D721Med (cell line): ENCODE data around the gene AP1S3.

Source experiments
- DNase-seq: peaks from one replicate; pipeline ENCODE4 v3.0.0; 2011; ENCODE audit warnings: low spot score; ENCODE audit not compliant: insufficient read length
- FAIRE-seq: peaks from 2 replicates; lab custom pipeline; 2011; peaks lifted over from hg19 to GRCh38; lab: Jason Lieb, UNC
- CTCF ChIP-seq: IDR thresholded peaks from 2 replicates; pipeline ENCODE4 v1.5.1; 2012; ENCODE audit warnings: mild to moderate bottlenecking, control low read depth; ENCODE audit not compliant: insufficient read depth; ENCODE audit errors: missing control alignments

The AP1S3 gene

GRCh38 chr2:223852281-223852795, 15.0 kb upstream of the AP1S3 start:
- FAIRE-seq (no peak), DNase-seq (no peak)
- no peak for TF ChIP-seq CTCF

GRCh38 chr2:223847410-223847809, 10.0 kb upstream of the AP1S3 start:
- no peak for TF ChIP-seq CTCF
- FAIRE-seq (no peak), DNase-seq (no peak)

GRCh38 chr2:223846515-223846914, 9.1 kb upstream of the AP1S3 start:
- TF ChIP-seq CTCF: no peak
- no peak for DNase-seq
- FAIRE-seq: peak; percentile 38

GRCh38 chr2:223841436-223842190, 4.2 kb upstream of the AP1S3 start:
- FAIRE-seq (peak; percentile 91), DNase-seq (peak; percentile 66)
- no peak for TF ChIP-seq CTCF

- FAIRE-seq (no peak), DNase-seq (no peak)
- TF ChIP-seq CTCF: no peak
Observed at GRCh38 chr2:223835701-223836532, 1.5 kb downstream of the AP1S3 start.

- DNase-seq (no peak), FAIRE-seq (no peak)
- no peak for TF ChIP-seq CTCF
Observed at GRCh38 chr2:223834431-223834830, 3.0 kb downstream of the AP1S3 start.
